ENCODE results near the gene TMEM181. TPM values are rescaled to one million over a fixed set of nuclear protein-coding genes. Genes with fewer than 3 reads are reported as not detected.
A peak's percentile ranks its signal among the peaks of the same experiment; 100 is the strongest.

TMEM181 gene
- total RNA-seq, 4 donors from 2014 or later, result 10.5 to 22.1 (median 16.8) TPM

DNA sequence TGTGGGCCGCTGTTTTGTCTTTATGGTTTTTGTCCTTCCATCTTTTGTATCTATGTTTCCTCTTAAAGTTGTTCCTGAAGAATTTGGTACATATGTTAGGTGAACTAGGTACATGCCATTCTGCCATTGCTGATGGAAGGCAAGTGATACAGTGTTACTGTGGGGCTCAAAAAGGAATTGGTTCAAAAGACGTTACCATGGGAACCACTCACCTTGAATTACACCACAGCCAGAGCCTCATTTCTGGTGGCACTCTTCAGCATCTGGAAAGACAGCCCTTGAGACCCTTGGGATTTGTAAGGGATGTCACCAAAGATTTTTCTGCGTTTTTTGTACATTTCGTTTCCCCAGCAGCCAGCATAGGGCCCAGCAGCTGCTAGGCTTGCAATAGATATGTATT, 31.9 kb downstream of the TMEM181 start:
- DNase-seq, result no peak
- H3K9me3 ChIP-seq, result no peaks in the 10 kb centered on the region
- H3K36me3 ChIP-seq, result peaks cover 0 to 99% (median 22%) of the 10 kb centered on the region in 3 donors
- no peaks in the 10 kb centered on the region for H3K4me1 ChIP-seq
- 88 to 93% methylated on average over 4 of the region's 4 CpGs for WGBS, 2 donors
- TF ChIP-seq, protein P1, sequence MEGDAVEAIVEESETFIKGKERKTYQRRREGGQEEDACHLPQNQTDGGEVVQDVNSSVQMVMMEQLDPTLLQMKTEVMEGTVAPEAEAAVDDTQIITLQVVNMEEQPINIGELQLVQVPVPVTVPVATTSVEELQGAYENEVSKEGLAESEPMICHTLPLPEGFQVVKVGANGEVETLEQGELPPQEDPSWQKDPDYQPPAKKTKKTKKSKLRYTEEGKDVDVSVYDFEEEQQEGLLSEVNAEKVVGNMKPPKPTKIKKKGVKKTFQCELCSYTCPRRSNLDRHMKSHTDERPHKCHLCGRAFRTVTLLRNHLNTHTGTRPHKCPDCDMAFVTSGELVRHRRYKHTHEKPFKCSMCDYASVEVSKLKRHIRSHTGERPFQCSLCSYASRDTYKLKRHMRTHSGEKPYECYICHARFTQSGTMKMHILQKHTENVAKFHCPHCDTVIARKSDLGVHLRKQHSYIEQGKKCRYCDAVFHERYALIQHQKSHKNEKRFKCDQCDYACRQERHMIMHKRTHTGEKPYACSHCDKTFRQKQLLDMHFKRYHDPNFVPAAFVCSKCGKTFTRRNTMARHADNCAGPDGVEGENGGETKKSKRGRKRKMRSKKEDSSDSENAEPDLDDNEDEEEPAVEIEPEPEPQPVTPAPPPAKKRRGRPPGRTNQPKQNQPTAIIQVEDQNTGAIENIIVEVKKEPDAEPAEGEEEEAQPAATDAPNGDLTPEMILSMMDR (IDR thresholded peaks at IDR 0.05), result no peak
- no peak for TF ChIP-seq POLR2A (IDR thresholded peaks at IDR 0.05)
- intact Hi-C loops (cut with DNase I), result no loop called here
- no peak overlapping the region for H3K4me3 ChIP-seq
- H3K27ac ChIP-seq, result no peak overlapping the region
- no peaks in the 10 kb centered on the region for H3K27me3 ChIP-seq

DNA sequence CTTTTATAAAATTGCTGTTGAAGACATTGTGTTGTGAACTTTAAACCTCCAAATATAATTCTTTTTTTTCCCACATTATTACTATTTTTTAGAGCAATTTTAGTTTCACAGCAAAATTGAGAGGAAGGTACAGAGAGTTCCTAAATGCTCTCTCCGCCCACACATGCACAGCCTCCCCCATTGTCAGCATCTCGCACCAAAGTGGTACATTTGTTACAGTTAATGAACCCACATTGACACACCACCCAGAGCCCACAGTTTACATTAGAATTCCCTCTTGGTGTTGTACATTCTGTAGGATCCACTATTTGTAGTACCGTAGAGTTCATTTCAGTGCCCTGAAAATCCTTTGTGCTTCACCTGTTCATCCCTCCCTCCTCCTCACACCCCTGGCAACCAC, 33.8 kb downstream of the TMEM181 start:
- TF ChIP-seq POLR2A (IDR thresholded peaks at IDR 0.05), result no peak
- TF ChIP-seq, protein P1 (IDR thresholded peaks at IDR 0.05), result no peak
- 86 to 90% methylated on average over 3 of the region's 3 CpGs for WGBS, 2 donors
- Histone ChIP-seq H3K9me3 (no peaks in the 10 kb centered on the region), H3K4me3 (no peak overlapping the region), H3K27me3 (no peaks in the 10 kb centered on the region), H3K27ac (no peak overlapping the region), H3K4me1 (no peaks in the 10 kb centered on the region), H3K36me3 (peaks cover 0 to 99% (median 18%) of the 10 kb centered on the region in 3 donors)
- DNase-seq, result no peak
- intact Hi-C loops (cut with DNase I), result no loop called here

DNA sequence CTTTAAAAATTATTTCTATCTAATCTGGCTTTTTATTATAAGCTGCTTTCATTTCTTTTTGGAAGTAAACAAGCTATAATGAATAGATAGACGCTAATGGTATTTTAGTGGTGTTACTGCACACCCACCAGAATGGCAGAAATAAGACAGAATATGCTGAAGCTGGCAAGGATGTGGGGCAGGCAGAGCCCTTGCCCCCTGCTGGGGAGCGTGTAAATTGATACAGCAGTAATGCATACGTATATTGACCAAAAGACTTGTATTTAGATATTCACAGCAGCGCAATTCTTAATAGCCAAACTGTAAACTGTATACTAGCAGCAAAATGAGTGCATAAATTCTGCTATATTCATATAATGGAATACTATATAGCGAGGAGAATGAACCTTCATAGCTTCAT, 35.3 kb downstream of the TMEM181 start:
- 74 to 89% methylated on average over 5 of the region's 5 CpGs for WGBS, 2 donors
- H3K36me3 ChIP-seq, result peaks cover 0 to 99% (median 22%) of the 10 kb centered on the region in 3 donors
- intact Hi-C loops (cut with DNase I), result no loop called here

DNA sequence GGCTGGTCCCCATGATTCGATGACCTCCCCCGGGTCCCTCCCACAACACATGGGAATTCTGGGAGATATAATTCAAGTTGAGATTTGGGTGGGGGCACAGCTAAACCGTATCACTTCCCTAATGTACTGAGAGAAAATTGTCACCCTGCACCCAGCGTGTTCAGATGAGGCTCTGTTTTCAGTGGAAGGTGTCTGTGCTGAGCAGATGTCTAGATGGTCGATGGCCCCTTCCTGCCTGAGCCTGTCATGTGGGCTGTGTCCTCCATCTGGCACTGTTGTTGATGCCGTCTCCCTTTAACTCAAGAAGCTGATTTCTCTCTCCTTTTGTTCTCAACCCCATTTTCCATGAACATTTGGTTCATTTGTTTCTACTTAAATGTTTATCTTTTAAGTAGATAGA, 37.0 kb downstream of the TMEM181 start:
- DNase-seq, result no peak
- peaks cover 0 to 99% (median 13%) of the 10 kb centered on the region in 3 donors for H3K36me3 ChIP-seq
- no peaks in the 10 kb centered on the region for H3K9me3 ChIP-seq
- H3K4me3 ChIP-seq, result no peak overlapping the region
- H3K27ac ChIP-seq, result no peak overlapping the region
- H3K4me1 ChIP-seq, result no peaks in the 10 kb centered on the region
- TF ChIP-seq, protein P1 (IDR thresholded peaks at IDR 0.05), result no peak
- no peak for TF ChIP-seq POLR2A (IDR thresholded peaks at IDR 0.05)
- WGBS, 2 donors, result 62 to 84% methylated on average over 6 of the region's 6 CpGs
- intact Hi-C loops (cut with DNase I), result no loop called here
- H3K27me3 ChIP-seq, result no peaks in the 10 kb centered on the region

More for the DNA sequence above, 35.3 kb downstream of the TMEM181 start:
- DNase-seq, result no peak
- Histone ChIP-seq H3K27me3 (no peaks in the 10 kb centered on the region), H3K27ac (no peak overlapping the region), H3K9me3 (no peaks in the 10 kb centered on the region), H3K4me3 (no peak overlapping the region), H3K4me1 (no peaks in the 10 kb centered on the region)
- TF ChIP-seq POLR2A (IDR thresholded peaks at IDR 0.05), result no peak
- TF ChIP-seq, protein P1 (IDR thresholded peaks at IDR 0.05), result peak in 2 of 6 experiments; percentile 10 to 27

DNA sequence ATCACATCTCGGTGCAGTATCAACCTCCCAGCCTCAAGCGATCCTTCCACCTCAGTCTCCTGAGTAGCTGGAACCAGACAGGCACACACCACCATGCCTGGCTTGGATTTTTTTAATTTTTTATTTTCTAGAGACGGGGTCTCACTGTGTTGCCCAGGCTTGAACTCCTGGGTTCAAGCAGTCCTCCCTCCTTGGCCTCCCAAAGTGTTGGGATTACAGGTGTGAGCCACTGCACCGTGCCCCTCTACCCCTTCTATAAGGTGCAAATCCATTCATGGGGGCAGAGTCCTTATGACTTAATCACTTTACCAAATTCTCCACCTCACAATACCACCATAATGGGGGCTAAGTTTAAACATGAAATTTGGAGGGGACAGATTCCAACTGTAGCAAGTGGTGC, 37.7 kb downstream of the TMEM181 start:
- TF ChIP-seq POLR2A (IDR thresholded peaks at IDR 0.05), result no peak
- TF ChIP-seq, protein P1 (IDR thresholded peaks at IDR 0.05), result no peak
- WGBS, 2 donors, result 91 to 100% methylated on average over 4 of the region's 4 CpGs
- Histone ChIP-seq H3K27me3 (no peaks in the 10 kb centered on the region), H3K36me3 (peaks cover 0 to 99% (median 6%) of the 10 kb centered on the region in 3 donors), H3K4me3 (no peak overlapping the region), H3K4me1 (no peaks in the 10 kb centered on the region), H3K27ac (no peak overlapping the region), H3K9me3 (no peaks in the 10 kb centered on the region)
- intact Hi-C loops (cut with DNase I), result no loop called here
- no peak for DNase-seq

Measured in esophagus squamous epithelium (tissue), 5 donors.